OCI-LY7 (cell line): ENCODE data around the gene XAGE2. TPM values are rescaled to one million over a fixed set of nuclear protein-coding genes. Genes with fewer than 3 reads are reported as not detected.
"Not testable (repeated sequence)": the region's sequence is repeated elsewhere in the genome, so short reads cannot be mapped to it uniquely, and the experiment has no call there.

ENCODE experiments used
- Bru-seq: library from RNA; stranded (reverse); fragments of 400-500 nt; gene quantifications from one replicate; lab custom pipeline; 2021; lab: Mats Ljungman, UMichigan
- BruChase-seq, 2 experiments: library from RNA; stranded (reverse); fragments of 400-500 nt; gene quantifications; one replicate each; lab custom pipeline; 2021; lab: Mats Ljungman, UMichigan
- BruUV-seq: library from RNA; stranded (reverse); fragments of 400-500 nt; replicated peaks from 2 replicates; lab custom pipeline; 2021; lab: Mats Ljungman, UMichigan
- CTCF ChIA-PET: fragments of 300-600 bp; sonication (Branson Sonifier 250); formaldehyde crosslinking; loops from one replicate; lab custom pipeline; 2022; ENCODE audit warnings: antibody characterized with exemption; ENCODE audit not compliant: unreplicated experiment; lab: Charles Lee
- POLR2A ChIA-PET: fragments of 300-600 bp; sonication (Branson Sonifier 250); formaldehyde crosslinking; loops from one replicate; lab custom pipeline; 2022; ENCODE audit warnings: antibody characterized with exemption; lab: Charles Lee
- DNase-seq: peaks from one replicate; pipeline ENCODE4 v3.0.0-alpha.2; 2015; ENCODE audit warnings: low spot score
- H2AFZ ChIP-seq: fragments of 200-600 bp; sonication (generic), shearing (Covaris generic); 2 replicates; pipeline ENCODE4 v1.6.1; 2014; ENCODE audit warnings: mild to moderate bottlenecking, antibody characterized with exemption, low read length, moderate library complexity
- H3K27ac ChIP-seq: fragments of 200-600 bp; sonication (generic); 2 replicates; pipeline ENCODE4 v1.5.1; 2014; ENCODE audit warnings: mixed run types, low read depth, mild to moderate bottlenecking, moderate library complexity, low read length, inconsistent platforms; ENCODE audit not compliant: poor library complexity, severe bottlenecking
- H3K36me3 ChIP-seq: fragments of 200-600 bp; sonication (generic); 2 replicates; pipeline ENCODE4 v1.6.1; 2014; ENCODE audit warnings: mild to moderate bottlenecking, antibody characterized with exemption, low read length, moderate library complexity, mixed read lengths; ENCODE audit not compliant: insufficient read depth
- H3K4me1 ChIP-seq: fragments of 200-600 bp; sonication (generic); 2 replicates; pipeline ENCODE4 v1.5.1; 2014; ENCODE audit warnings: mild to moderate bottlenecking, low read length; ENCODE audit not compliant: insufficient read depth, poor library complexity, severe bottlenecking
- H3K4me2 ChIP-seq: fragments of 200-600 bp; sonication (generic); 2 replicates; pipeline ENCODE4 v1.6.1; 2014; ENCODE audit warnings: mild to moderate bottlenecking, low read length
- H3K4me3 ChIP-seq: fragments of 200-600 bp; sonication (generic); 2 replicates; pipeline ENCODE4 v1.5.1; 2014; ENCODE audit warnings: mild to moderate bottlenecking, low read depth, low read length; ENCODE audit not compliant: poor library complexity, severe bottlenecking
- H3K79me2 ChIP-seq: fragments of 200-600 bp; sonication (generic); 2 replicates; pipeline ENCODE4 v1.6.1; 2016; ENCODE audit warnings: low read depth, mild to moderate bottlenecking, low read length, moderate library complexity, mixed read lengths; ENCODE audit not compliant: insufficient read depth
- H3K9me2 ChIP-seq: fragments of 200-600 bp; sonication (generic); 2 replicates; pipeline ENCODE4 v1.6.1; 2016; ENCODE audit warnings: mild to moderate bottlenecking, low read length, mixed read lengths; ENCODE audit not compliant: insufficient read depth
- H3K9me3 ChIP-seq: fragments of 200-600 bp; sonication (generic); 2 replicates; pipeline ENCODE4 v1.6.1; 2014; ENCODE audit warnings: mild to moderate bottlenecking, mixed run types, low read length, mixed read lengths
- H4K20me1 ChIP-seq: fragments of 200-600 bp; sonication (generic); 2 replicates; pipeline ENCODE4 v1.6.1; 2014; ENCODE audit warnings: mild to moderate bottlenecking, antibody characterized with exemption, low read length, moderate library complexity, mixed read lengths; ENCODE audit not compliant: insufficient read depth
- EZH2phosphoT487 ChIP-seq: fragments of 200-600 bp; sonication (generic); IDR thresholded peaks from 2 replicates; pipeline ENCODE4 v1.6.1; 2018; ENCODE audit warnings: low read depth, borderline replicate concordance, mild to moderate bottlenecking, mixed run types, antibody characterized with exemption, low read length, moderate library complexity, mixed read lengths
- intact Hi-C: fragments of 100-400 bp; cut with micrococcal nuclease; formaldehyde crosslinking; loops from one replicate; pipeline ENCODE4 v1.10.0; 2022; ENCODE audit not compliant: unreplicated experiment
- long read RNA-seq: library from polyadenylated mRNA; stranded (forward); transcript quantifications from one replicate; pipeline ENCODE4 v2.0.0, GENCODE V29; 2022
- total RNA-seq, 2 experiments: library from RNA; depleted of rRNA in 1 of 2; stranded (reverse); fragments of >200 nt in 1 of 2; shearing (Covaris generic) in 1 of 2; gene quantifications; 2 replicates each; pipeline ENCODE4 v1.2.3, GENCODE V29; 2014 to 2022
- TF ChIP-seq, protein P1 (sequence below): fragments of 200-600 bp; sonication (generic); conservative IDR thresholded peaks from 2 replicates; pipeline ENCODE4 v1.5.1; 2014; ENCODE audit warnings: mild to moderate bottlenecking, antibody characterized with exemption, low read length, moderate library complexity, mixed read lengths

Gene XAGE2, protein sequence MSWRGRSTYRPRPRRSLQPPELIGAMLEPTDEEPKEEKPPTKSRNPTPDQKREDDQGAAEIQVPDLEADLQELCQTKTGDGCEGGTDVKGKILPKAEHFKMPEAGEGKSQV
- total RNA-seq (2014; rRNA removed; shearing (Covaris generic)) (not detected in 2 replicates), total RNA-seq (2022) (not detected in 2 replicates), Bru-seq, nascent RNA (not detected), BruChase-seq, experiment 1, labeled RNA remaining after a 6-hour chase (not detected), BruChase-seq, experiment 2, labeled RNA remaining after a 2-hour chase (not detected)
- long read RNA-seq, result 0 reads

DNA sequence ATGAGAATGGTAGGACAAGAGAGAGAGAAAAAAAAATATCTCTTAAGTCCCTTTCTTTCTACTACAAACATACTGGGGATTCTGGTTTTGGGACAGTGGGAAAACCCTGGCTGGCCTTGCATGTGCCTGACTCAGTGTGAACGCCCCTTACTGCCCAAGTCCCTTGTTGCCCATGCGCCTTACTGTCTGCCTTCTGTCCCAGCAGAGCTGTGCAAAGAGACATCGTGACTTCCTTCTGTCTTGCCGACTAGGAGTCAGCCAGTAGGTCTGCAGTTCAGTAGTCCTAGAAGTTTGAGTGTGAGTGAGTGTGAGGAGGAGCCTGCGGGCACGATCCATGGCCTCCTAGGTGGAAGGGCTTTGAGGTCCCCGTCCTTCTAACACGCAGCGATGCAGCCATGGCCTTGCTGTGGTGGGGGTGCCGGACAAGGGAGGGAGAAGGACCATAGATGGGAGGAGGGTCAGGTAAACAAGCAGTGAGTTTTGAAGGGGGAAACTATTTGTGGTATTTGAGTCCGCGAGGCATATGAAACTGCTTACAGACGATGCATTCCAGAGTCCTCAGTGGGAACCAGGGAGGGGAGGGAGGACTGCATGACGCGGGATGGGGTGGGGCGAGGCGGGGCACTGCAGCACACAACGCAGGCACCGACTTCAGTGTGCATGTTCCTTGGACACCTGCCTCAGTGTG, at the start of gene XAGE2:
Gene XAGE2 (plus strand): TSS at position 654 of the 688 bp plus-strand sequence. CDS start 994 bp downstream, outside the sequence.
- Histone ChIP-seq H3K4me3 (no peak within 1 kb of the TSS), H3K79me2 (no peaks in the 10 kb centered on the region)
- no TSS peak for BruUV-seq

DNA sequence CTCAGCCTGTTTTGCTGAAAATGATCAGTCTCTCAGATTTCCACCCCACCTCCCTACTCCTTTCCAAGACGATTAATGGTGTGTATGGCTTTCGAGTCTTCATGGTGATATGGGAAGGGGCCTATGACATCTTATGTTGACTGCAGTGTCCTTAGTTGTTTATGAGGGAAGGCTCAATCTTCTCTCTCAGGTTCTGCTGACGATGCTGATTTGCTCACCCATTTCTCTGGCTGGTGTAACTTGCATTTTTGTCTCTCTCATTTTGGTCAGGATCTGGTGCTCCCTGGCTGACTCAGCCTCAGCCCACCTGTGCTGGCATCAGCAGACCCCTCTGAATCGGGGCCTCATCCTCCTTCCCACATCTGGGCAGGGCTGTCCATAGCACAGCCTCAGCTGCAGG, 31.4 kb upstream of the XAGE2 start:
- POLR2A ChIA-PET, result no interaction called here
- H3K4me2 ChIP-seq, result no peak overlapping the region
- TF ChIP-seq EZH2phosphoT487, result no peak
- H3K36me3 ChIP-seq, result no peaks in the 10 kb centered on the region
- CTCF ChIA-PET, result no interaction called here
- H3K79me2 ChIP-seq, result no peaks in the 10 kb centered on the region
- no TSS peak for BruUV-seq
- H4K20me1 ChIP-seq, result no peaks in the 10 kb centered on the region
- intact Hi-C loops, result no loop called here
- H2AFZ ChIP-seq, result no peak overlapping the region
- H3K4me3 ChIP-seq, result no peak overlapping the region
- H3K9me2 ChIP-seq, result no peaks in the 10 kb centered on the region
- no peak for DNase-seq
- H3K27ac ChIP-seq, result no peak overlapping the region
- H3K9me3 ChIP-seq, result no peaks in the 10 kb centered on the region
- H3K4me1 ChIP-seq, result no peaks in the 10 kb centered on the region

More for the DNA sequence above, at the start of gene XAGE2:
- CTCF ChIA-PET, result no interaction called here
- intact Hi-C loops, result no loop called here
- H3K9me3 ChIP-seq, result no peaks in the 10 kb centered on the region
- H3K4me1 ChIP-seq, result no peaks in the 10 kb centered on the region
- H3K27ac ChIP-seq, result no peak within 1 kb of the TSS
- H3K36me3 ChIP-seq, result no peaks in the 10 kb centered on the region
- H2AFZ ChIP-seq, result no peak within 1 kb of the TSS
- no peak for TF ChIP-seq EZH2phosphoT487
- TF ChIP-seq, protein P1, sequence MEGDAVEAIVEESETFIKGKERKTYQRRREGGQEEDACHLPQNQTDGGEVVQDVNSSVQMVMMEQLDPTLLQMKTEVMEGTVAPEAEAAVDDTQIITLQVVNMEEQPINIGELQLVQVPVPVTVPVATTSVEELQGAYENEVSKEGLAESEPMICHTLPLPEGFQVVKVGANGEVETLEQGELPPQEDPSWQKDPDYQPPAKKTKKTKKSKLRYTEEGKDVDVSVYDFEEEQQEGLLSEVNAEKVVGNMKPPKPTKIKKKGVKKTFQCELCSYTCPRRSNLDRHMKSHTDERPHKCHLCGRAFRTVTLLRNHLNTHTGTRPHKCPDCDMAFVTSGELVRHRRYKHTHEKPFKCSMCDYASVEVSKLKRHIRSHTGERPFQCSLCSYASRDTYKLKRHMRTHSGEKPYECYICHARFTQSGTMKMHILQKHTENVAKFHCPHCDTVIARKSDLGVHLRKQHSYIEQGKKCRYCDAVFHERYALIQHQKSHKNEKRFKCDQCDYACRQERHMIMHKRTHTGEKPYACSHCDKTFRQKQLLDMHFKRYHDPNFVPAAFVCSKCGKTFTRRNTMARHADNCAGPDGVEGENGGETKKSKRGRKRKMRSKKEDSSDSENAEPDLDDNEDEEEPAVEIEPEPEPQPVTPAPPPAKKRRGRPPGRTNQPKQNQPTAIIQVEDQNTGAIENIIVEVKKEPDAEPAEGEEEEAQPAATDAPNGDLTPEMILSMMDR, result no peak
- no peak within 1 kb of the TSS for H3K4me2 ChIP-seq
- POLR2A ChIA-PET, result no interaction called here
- DNase-seq, result no peak
- H4K20me1 ChIP-seq, result no peaks in the 10 kb centered on the region
- H3K9me2 ChIP-seq, result no peaks in the 10 kb centered on the region

DNA sequence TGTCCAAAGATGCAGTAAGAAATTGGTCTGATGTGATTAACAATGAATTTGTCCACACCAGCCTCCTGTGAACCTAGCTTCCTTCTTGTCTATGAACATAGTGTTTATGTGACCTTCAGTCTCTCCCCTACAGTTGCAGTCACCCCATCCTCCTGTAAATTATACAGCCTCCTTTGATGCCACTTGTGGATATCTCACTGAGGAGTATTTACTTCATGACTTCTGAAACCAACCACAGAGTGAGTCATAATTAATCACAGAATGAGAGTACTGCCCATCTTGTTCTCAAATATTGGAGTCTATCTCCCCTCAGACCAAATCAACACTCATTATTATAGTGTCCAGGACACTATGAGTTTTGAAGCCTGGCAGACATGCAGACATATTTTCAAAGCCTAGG, 27.3 kb upstream of the XAGE2 start:
- ChIA-PET POLR2A (no interaction called here), CTCF (no interaction called here)
- H3K9me2 ChIP-seq, result no peaks in the 10 kb centered on the region
- H3K79me2 ChIP-seq, result no peaks in the 10 kb centered on the region
- no peaks in the 10 kb centered on the region for H3K4me1 ChIP-seq
- TF ChIP-seq EZH2phosphoT487, result no peak
- TF ChIP-seq, protein P1, result no peak
- H3K36me3 ChIP-seq, result no peaks in the 10 kb centered on the region
- H3K9me3 ChIP-seq, result no peaks in the 10 kb centered on the region
- no peak for DNase-seq
- H3K4me2 ChIP-seq, result no peak overlapping the region
- no peak overlapping the region for H2AFZ ChIP-seq
- no peak overlapping the region for H3K4me3 ChIP-seq
- H4K20me1 ChIP-seq, result no peaks in the 10 kb centered on the region
- BruUV-seq, result no TSS peak
- intact Hi-C loops, result no loop called here
- no peak overlapping the region for H3K27ac ChIP-seq

DNA sequence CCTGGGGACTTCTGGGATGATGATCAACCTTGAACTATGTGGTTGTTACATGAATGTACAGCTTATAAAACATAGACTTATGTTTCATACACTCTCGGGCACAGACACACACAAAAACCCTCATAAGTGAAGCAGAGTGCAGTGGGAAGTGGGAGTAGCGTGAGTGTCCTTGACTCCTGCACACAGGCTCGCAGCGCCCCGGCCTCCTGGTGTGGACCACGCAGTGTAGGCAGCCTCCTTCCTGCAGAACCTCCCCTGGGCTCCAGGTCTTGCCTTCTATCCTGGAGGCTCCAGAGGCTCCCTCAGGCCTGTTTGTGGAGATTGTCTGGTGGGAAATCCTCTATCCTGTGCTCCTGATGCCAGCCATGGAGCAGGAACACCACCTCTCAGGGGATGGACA, 25.7 kb upstream of the XAGE2 start:
- H2AFZ ChIP-seq, H3K9me2 ChIP-seq, H3K27ac ChIP-seq, CTCF ChIA-PET, BruUV-seq, H3K36me3 ChIP-seq, H3K4me3 ChIP-seq, H4K20me1 ChIP-seq, POLR2A ChIA-PET, H3K4me1 ChIP-seq, DNase-seq, H3K9me3 ChIP-seq, H3K79me2 ChIP-seq, H3K4me2 ChIP-seq, intact Hi-C loops: not testable (repeated sequence)
